ENCODE results near the gene NEU3.
"Not testable (repeated sequence)": the region's sequence is repeated elsewhere in the genome, so short reads cannot be mapped to it uniquely, and the experiment has no call there.

Gene NEU3

DNA sequence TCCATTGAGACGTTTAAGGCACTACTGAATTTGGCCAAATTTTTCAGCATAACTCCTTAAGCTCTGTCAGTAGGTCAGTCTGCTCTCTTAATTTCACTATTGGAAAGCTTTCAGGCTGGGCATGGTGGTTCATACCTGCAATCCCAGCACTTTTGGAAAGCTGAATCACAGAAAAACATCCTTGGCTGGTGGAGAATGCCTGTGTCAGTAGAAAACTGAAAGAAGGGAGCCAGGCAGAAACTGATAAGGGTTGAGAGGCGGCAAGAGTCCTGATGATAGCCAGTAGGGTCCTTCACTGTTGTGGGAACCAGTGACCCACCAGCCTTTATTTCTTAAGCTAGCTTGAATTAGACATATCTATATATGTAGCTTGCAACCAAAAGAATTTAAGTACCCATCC is 22.6 kb downstream of the NEU3 start:
- H3K4me1 ChIP-seq (ENCODE audit: control insufficient read depth in 2 of 2, insufficient read depth in 2 of 2, low read length in 2 of 2): no peaks in the 10 kb centered on the region
- no peak overlapping the region for H3K27ac ChIP-seq (ENCODE audit: low read depth in 2 of 2, low read length in 2 of 2)
- no peak overlapping the region for H3K4me3 ChIP-seq (ENCODE audit: low read length in 2 of 2)
- H3K36me3 ChIP-seq (ENCODE audit: control insufficient read depth in 2 of 2, insufficient read depth in 2 of 2, low read length in 2 of 2): peaks cover 5 to 8% of the 10 kb centered on the region in 2 donors
- no peak overlapping the region for H3K9ac ChIP-seq (ENCODE audit: low read depth in 1 of 2, low read length in 2 of 2)
- H3K9me3 ChIP-seq (ENCODE audit: control insufficient read depth in 2 of 2, low read length in 2 of 2): no peaks in the 10 kb centered on the region
- no peaks in the 10 kb centered on the region for H3K27me3 ChIP-seq (ENCODE audit: control insufficient read depth in 2 of 2, insufficient read depth in 2 of 2, low read length in 2 of 2)

DNA sequence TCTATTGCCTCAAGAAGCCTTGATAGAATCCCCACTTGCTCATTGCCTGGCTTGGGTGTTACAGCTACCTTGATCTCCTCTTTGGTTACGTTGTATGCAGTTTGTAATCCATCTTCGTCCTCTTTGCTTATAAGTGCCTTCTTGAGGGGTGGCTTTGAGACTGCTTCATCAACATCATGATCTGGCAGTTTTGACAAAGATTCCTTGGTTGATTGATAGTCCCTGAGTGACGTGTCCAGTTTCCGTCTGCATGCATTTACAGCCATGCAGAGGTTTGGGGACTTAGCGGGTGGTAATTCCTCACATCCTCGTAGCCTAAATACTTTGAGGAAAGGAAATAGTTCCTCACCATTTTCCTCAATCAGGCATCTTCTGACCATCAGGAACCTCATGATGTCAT is 23.1 kb downstream of the NEU3 start:
- Histone ChIP-seq H3K4me1 (ENCODE audit: control insufficient read depth in 2 of 2, insufficient read depth in 2 of 2, low read length in 2 of 2) (no peaks in the 10 kb centered on the region), H3K27ac (ENCODE audit: low read depth in 2 of 2, low read length in 2 of 2) (no peak overlapping the region), H3K4me3 (ENCODE audit: low read length in 2 of 2) (no peak overlapping the region), H3K9me3 (ENCODE audit: control insufficient read depth in 2 of 2, low read length in 2 of 2) (no peaks in the 10 kb centered on the region), H3K36me3 (ENCODE audit: control insufficient read depth in 2 of 2, insufficient read depth in 2 of 2, low read length in 2 of 2) (peaks cover 0 to 6% of the 10 kb centered on the region in 2 donors), H3K27me3 (ENCODE audit: control insufficient read depth in 2 of 2, insufficient read depth in 2 of 2, low read length in 2 of 2) (no peaks in the 10 kb centered on the region), H3K9ac (ENCODE audit: low read depth in 1 of 2, low read length in 2 of 2) (no peak overlapping the region)

DNA sequence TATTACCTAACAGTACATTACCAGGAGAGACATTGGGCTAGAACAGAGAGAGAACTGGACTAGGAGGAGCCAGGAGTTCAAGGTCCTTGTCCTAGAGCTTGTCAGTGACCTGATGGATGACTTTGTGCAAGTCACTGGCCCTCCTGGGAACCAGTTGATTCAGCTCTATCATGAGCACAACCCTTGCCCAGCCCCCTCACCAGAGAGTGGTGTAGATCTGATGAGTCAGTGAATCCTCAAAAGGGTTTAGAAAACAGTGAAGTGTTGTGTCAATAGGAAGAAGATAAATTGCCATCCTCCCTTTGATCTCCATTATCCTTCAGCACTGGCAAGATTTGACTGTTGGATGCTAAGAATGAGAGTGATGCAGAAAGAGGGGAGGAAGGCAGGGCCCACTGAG is 24.3 kb downstream of the NEU3 start:
- no peak overlapping the region for H3K27ac ChIP-seq (ENCODE audit: low read depth in 2 of 2, low read length in 2 of 2)
- H3K4me3 ChIP-seq (ENCODE audit: low read length in 2 of 2): no peak overlapping the region

DNA sequence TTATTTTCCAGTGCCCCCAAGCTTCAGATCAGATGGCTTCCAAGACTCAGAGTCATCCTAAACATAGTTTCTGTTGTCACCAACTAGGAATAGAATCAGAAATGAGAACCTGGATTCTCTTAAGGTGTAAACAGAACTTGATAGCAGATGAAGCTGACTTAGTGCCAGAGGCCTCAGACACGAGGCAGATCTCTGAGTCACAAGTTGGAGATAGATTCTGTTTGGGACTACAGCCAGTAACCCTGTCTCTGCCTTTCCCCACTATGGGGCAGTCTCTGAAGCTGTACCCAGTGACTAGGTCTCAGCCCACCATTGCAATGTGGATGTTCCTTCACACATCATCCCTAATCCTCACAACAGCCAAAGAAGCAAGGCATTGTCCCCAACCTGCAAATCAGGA is 25.4 kb downstream of the NEU3 start:
- Histone ChIP-seq H3K27ac (ENCODE audit: low read depth in 2 of 2, low read length in 2 of 2) (no peak overlapping the region), H3K4me3 (ENCODE audit: low read length in 2 of 2) (no peak overlapping the region), H3K9ac (ENCODE audit: low read depth in 1 of 2, low read length in 2 of 2) (no peak overlapping the region), H3K4me1 (ENCODE audit: control insufficient read depth in 2 of 2, insufficient read depth in 2 of 2, low read length in 2 of 2) (no peaks in the 10 kb centered on the region), H3K36me3 (ENCODE audit: control insufficient read depth in 2 of 2, insufficient read depth in 2 of 2, low read length in 2 of 2) (no peaks in the 10 kb centered on the region), H3K27me3 (ENCODE audit: control insufficient read depth in 2 of 2, insufficient read depth in 2 of 2, low read length in 2 of 2) (no peaks in the 10 kb centered on the region), H3K9me3 (ENCODE audit: control insufficient read depth in 2 of 2, low read length in 2 of 2) (no peaks in the 10 kb centered on the region)

More for the DNA sequence above, 24.3 kb downstream of the NEU3 start:
- no peaks in the 10 kb centered on the region for H3K36me3 ChIP-seq (ENCODE audit: control insufficient read depth in 2 of 2, insufficient read depth in 2 of 2, low read length in 2 of 2)
- no peaks in the 10 kb centered on the region for H3K4me1 ChIP-seq (ENCODE audit: control insufficient read depth in 2 of 2, insufficient read depth in 2 of 2, low read length in 2 of 2)
- H3K27me3 ChIP-seq (ENCODE audit: control insufficient read depth in 2 of 2, insufficient read depth in 2 of 2, low read length in 2 of 2): no peaks in the 10 kb centered on the region
- H3K9ac ChIP-seq (ENCODE audit: low read depth in 1 of 2, low read length in 2 of 2): no peak overlapping the region
- H3K9me3 ChIP-seq (ENCODE audit: control insufficient read depth in 2 of 2, low read length in 2 of 2): no peaks in the 10 kb centered on the region

DNA sequence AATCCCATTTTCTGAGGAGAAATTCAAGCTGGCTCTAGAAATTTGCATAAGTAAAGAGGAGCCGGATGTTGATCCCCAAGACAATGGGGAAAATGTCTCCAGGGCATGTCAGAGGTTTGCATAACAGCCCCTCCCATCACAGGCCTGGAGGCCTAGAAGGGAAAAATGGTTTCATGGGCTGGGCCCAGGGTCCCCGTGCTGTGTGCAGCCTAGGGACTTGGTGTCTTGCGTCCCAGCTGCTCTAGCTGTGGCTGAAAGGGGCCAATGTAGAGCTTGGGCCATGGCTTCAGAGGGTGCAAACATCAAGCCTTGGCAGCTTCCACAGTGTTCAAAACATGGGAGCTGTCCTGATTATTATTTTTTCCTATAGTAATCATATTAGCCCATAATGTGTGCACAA is 30.5 kb downstream of the NEU3 start:
- not testable (repeated sequence) for H3K27me3 ChIP-seq (ENCODE audit: control insufficient read depth in 2 of 2, insufficient read depth in 2 of 2, low read length in 2 of 2); H3K27ac ChIP-seq (ENCODE audit: low read depth in 2 of 2, low read length in 2 of 2); H3K9ac ChIP-seq (ENCODE audit: low read depth in 1 of 2, low read length in 2 of 2); H3K9me3 ChIP-seq (ENCODE audit: control insufficient read depth in 2 of 2, low read length in 2 of 2); H3K36me3 ChIP-seq (ENCODE audit: control insufficient read depth in 2 of 2, insufficient read depth in 2 of 2, low read length in 2 of 2); H3K4me3 ChIP-seq (ENCODE audit: low read length in 2 of 2); H3K4me1 ChIP-seq (ENCODE audit: control insufficient read depth in 2 of 2, insufficient read depth in 2 of 2, low read length in 2 of 2)

DNA sequence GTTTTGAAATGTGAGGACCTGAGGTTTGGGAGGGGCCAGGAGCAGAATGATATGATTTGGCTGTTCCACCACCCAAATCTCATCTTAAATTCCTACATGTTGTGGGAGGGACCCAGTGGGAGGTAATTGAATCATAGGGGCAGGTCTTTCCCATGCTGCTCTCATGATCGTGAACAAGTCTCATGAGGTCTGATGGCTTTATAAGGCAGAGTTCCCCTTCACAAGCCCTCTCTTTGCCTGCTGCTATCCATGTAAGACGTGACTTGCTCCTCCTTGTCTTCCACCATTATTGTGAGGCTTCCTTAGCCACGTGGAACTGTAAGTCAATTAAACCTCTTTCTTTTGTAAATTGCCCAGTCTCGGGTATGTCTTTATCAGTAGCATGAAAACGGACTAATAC is 31.6 kb downstream of the NEU3 start:
- not testable (repeated sequence) for H3K4me1 ChIP-seq (ENCODE audit: control insufficient read depth in 2 of 2, insufficient read depth in 2 of 2, low read length in 2 of 2); H3K27me3 ChIP-seq (ENCODE audit: control insufficient read depth in 2 of 2, insufficient read depth in 2 of 2, low read length in 2 of 2); H3K27ac ChIP-seq (ENCODE audit: low read depth in 2 of 2, low read length in 2 of 2)

DNA sequence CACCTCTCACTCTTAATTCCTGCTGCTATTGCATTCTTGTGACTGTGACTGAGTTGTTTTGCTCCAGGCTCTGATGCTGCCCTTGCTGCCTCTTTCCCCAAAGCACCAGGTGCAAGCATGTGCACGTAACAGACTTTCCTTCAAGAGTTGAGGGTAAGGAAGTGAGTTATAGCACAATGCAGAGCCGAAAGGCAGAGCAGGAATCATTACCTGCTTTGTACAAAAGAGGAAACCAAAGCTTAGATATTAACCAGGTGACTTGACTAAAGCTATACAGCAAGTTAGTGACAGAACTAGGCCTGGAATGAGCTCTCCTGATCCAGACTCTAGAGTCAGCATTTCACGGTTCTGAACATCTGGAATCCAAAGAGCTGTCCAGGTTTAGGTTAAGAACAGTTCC is 33.6 kb downstream of the NEU3 start:
- Histone ChIP-seq H3K36me3 (ENCODE audit: control insufficient read depth in 2 of 2, insufficient read depth in 2 of 2, low read length in 2 of 2) (no peaks in the 10 kb centered on the region), H3K9me3 (ENCODE audit: control insufficient read depth in 2 of 2, low read length in 2 of 2) (no peaks in the 10 kb centered on the region), H3K4me1 (ENCODE audit: control insufficient read depth in 2 of 2, insufficient read depth in 2 of 2, low read length in 2 of 2) (no peaks in the 10 kb centered on the region), H3K9ac (ENCODE audit: low read depth in 1 of 2, low read length in 2 of 2) (no peak overlapping the region), H3K27me3 (ENCODE audit: control insufficient read depth in 2 of 2, insufficient read depth in 2 of 2, low read length in 2 of 2) (no peaks in the 10 kb centered on the region), H3K27ac (ENCODE audit: low read depth in 2 of 2, low read length in 2 of 2) (no peak overlapping the region), H3K4me3 (ENCODE audit: low read length in 2 of 2) (no peak overlapping the region)

More for the DNA sequence above, 31.6 kb downstream of the NEU3 start:
- H3K9me3 ChIP-seq (ENCODE audit: control insufficient read depth in 2 of 2, low read length in 2 of 2); H3K4me3 ChIP-seq (ENCODE audit: low read length in 2 of 2); H3K36me3 ChIP-seq (ENCODE audit: control insufficient read depth in 2 of 2, insufficient read depth in 2 of 2, low read length in 2 of 2); H3K9ac ChIP-seq (ENCODE audit: low read depth in 1 of 2, low read length in 2 of 2): not testable (repeated sequence)

DNA sequence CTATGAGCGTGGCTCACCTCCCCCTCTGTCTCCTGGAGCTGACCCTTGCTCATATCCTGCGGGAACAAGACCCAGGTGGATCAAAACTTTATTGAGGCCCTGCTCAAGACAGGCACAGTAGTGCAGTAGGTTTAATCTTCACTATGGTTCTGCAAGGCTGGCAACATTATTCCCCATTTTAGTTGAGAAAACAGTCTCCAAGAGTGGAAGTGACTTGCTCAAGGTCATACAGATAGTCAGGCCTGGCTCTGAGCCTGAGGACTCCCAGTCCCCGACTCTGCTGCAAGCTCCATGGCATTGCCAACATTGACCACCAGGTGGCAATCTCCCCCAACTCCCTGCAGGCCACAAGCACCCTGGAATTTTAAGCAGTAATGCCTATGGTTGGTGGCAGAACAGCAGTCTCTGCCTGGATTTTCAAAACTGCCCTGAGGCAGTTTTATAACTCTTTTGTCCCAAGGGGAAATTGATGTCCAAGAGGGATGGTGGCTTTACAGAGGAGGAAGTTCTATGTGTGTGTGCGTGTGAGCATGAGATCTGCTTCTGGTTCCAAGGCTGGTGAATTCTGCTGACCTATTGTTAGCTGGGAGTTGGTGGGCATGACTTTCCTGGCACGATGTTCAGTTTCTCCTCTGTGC is 34.1 kb downstream of the NEU3 start:
- no peak overlapping the region for H3K27ac ChIP-seq (ENCODE audit: low read depth in 2 of 2, low read length in 2 of 2)
- H3K36me3 ChIP-seq (ENCODE audit: control insufficient read depth in 2 of 2, insufficient read depth in 2 of 2, low read length in 2 of 2): no peaks in the 10 kb centered on the region
- no peak overlapping the region for H3K4me3 ChIP-seq (ENCODE audit: low read length in 2 of 2)
- H3K27me3 ChIP-seq (ENCODE audit: control insufficient read depth in 2 of 2, insufficient read depth in 2 of 2, low read length in 2 of 2): no peaks in the 10 kb centered on the region
- no peak overlapping the region for H3K9ac ChIP-seq (ENCODE audit: low read depth in 1 of 2, low read length in 2 of 2)
- no peaks in the 10 kb centered on the region for H3K4me1 ChIP-seq (ENCODE audit: control insufficient read depth in 2 of 2, insufficient read depth in 2 of 2, low read length in 2 of 2)
- H3K9me3 ChIP-seq (ENCODE audit: control insufficient read depth in 2 of 2, low read length in 2 of 2): no peaks in the 10 kb centered on the region

DNA sequence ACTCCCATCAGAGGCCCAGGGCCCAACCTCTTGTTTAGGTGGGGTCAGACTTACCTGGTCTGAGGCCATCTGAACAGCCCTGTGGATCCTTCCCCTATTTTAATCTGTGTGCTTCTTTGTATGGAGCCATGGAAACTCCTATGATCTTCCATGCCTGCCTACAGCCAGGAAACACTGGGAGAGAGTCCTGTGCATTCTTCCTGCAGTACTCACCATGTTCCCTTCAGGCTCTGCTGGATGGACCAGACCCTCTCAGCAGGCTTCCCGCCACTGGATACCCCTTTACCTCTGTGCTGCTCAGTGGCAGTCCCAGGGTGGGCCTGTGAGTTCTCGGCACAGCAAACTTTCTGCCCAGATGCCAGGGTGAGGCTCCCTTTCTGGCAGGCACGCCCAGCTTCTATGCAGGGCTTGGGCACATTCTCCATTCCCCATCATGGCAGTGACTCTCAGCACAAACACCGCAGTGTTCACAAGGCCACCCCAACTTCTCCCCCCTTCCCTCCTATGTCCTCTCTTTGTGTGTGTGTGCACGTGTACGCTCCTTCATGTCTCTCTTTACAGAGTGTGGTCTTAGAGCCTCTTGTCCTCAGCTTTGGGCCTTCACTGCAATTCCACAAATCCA is 34.8 kb downstream of the NEU3 start:
- no peak overlapping the region for H3K27ac ChIP-seq (ENCODE audit: low read depth in 2 of 2, low read length in 2 of 2)
- H3K27me3 ChIP-seq (ENCODE audit: control insufficient read depth in 2 of 2, insufficient read depth in 2 of 2, low read length in 2 of 2): no peaks in the 10 kb centered on the region
- H3K4me3 ChIP-seq (ENCODE audit: low read length in 2 of 2): no peak overlapping the region
- no peaks in the 10 kb centered on the region for H3K36me3 ChIP-seq (ENCODE audit: control insufficient read depth in 2 of 2, insufficient read depth in 2 of 2, low read length in 2 of 2)
- H3K9me3 ChIP-seq (ENCODE audit: control insufficient read depth in 2 of 2, low read length in 2 of 2): no peaks in the 10 kb centered on the region
- H3K4me1 ChIP-seq (ENCODE audit: control insufficient read depth in 2 of 2, insufficient read depth in 2 of 2, low read length in 2 of 2): no peaks in the 10 kb centered on the region
- no peak overlapping the region for H3K9ac ChIP-seq (ENCODE audit: low read depth in 1 of 2, low read length in 2 of 2)

DNA sequence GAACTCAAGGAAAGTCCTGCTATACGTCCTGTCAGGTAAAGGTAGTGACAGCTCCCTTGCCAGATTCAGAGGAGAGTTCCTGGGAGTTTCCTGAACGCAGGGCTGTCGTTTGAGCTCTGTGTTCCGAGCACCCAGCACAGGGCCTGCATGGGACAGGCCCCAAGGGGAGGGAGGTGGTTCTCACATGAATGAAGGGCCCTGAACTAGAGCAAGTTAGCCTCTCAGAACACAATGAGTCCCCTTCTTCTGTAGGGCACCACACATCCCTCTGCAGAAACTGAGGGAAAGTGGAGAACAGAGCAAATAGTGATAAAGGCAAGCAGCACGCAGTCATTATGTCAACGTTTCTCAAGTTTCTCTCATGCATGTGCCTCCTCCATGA is 35.3 kb downstream of the NEU3 start:
- no peak overlapping the region for H3K9ac ChIP-seq (ENCODE audit: low read depth in 1 of 2, low read length in 2 of 2)
- H3K27ac ChIP-seq (ENCODE audit: low read depth in 2 of 2, low read length in 2 of 2): no peak overlapping the region
- H3K4me1 ChIP-seq (ENCODE audit: control insufficient read depth in 2 of 2, insufficient read depth in 2 of 2, low read length in 2 of 2): no peaks in the 10 kb centered on the region
- H3K36me3 ChIP-seq (ENCODE audit: control insufficient read depth in 2 of 2, insufficient read depth in 2 of 2, low read length in 2 of 2): no peaks in the 10 kb centered on the region
- H3K4me3 ChIP-seq (ENCODE audit: low read length in 2 of 2): no peak overlapping the region
- no peaks in the 10 kb centered on the region for H3K27me3 ChIP-seq (ENCODE audit: control insufficient read depth in 2 of 2, insufficient read depth in 2 of 2, low read length in 2 of 2)
- H3K9me3 ChIP-seq (ENCODE audit: control insufficient read depth in 2 of 2, low read length in 2 of 2): no peaks in the 10 kb centered on the region
